H54 (cell line): ENCODE results near the gene CEBPG.
A peak's percentile ranks its signal among the peaks of the same experiment; 100 is the strongest.

Experiments
- DNase-seq: peaks from one replicate; pipeline ENCODE4 v3.0.0; 2011; ENCODE audit warnings: low spot score, mixed read lengths; ENCODE audit not compliant: insufficient read length
- FAIRE-seq: peaks from 3 replicates; lab custom pipeline; 2011; peaks lifted over from hg19 to GRCh38; lab: Jason Lieb, UNC
- POLR2A ChIP-seq: IDR thresholded peaks from 2 replicates; pipeline ENCODE4 v1.6.1; 2011; ENCODE audit warnings: low read depth, mild to moderate bottlenecking, low read length

CEBPG gene

DNA sequence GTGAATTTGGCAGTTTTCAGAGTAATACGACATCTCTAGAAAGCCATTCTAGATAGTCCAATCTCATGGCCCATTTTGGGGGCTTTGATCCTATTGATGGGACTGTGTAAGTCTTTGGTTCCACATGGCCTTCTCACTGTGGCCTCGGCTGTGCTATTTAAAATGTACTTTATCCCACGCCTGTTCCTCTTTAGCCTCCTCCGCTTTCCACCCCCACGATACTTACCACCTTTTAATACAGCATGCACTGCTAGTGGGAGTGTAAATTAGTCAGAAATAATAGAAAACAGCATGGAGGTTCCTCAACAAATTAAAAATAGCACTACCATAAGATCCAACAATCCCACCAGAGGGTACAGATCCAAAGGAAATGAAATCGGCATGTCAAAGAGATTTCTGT, 28.3 kb upstream of the CEBPG start:
- FAIRE-seq (no peak), DNase-seq (no peak)
- no peak for TF ChIP-seq POLR2A

DNA sequence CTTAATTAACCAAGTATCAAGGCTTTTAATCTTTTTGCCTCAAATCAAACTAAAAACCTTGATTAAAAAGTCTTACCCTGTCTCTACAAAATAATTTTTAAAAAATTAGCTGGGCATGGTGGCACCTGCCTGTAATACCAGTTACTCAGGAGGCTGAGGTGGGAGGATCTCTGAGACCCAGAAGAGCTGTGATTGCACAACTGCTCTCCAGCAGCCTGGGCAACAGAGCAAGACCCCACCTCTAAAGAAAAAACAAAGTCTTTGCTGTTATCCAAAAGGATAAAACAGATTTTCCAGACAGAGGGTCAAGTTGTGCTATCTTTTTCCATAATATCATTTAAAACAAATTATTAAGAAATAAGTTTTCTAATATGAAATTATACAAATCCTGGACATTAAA, 26.8 kb upstream of the CEBPG start:
- DNase-seq (no peak), FAIRE-seq (no peak)
- no peak for TF ChIP-seq POLR2A

DNA sequence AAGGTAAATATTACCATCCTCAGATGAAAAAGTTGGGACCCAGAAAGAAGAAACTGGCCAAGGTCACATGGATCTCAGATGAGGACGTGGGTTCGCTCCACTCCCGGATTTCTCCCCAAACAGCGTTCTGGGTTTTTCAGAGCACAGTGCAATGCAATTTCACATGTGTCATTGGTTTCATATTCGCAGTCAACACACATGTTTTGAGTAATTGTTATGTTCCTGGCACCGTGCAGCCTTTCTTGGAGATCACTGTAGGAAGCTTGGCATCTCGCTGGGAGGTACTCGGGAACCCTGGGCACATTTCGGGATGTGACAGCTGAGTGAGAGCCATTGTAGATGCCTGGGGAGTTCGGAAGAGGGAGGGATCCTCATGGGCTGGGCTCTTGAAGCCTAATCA, 26.2 kb upstream of the CEBPG start:
- FAIRE-seq, result no peak
- no peak for DNase-seq
- TF ChIP-seq POLR2A, result no peak

DNA sequence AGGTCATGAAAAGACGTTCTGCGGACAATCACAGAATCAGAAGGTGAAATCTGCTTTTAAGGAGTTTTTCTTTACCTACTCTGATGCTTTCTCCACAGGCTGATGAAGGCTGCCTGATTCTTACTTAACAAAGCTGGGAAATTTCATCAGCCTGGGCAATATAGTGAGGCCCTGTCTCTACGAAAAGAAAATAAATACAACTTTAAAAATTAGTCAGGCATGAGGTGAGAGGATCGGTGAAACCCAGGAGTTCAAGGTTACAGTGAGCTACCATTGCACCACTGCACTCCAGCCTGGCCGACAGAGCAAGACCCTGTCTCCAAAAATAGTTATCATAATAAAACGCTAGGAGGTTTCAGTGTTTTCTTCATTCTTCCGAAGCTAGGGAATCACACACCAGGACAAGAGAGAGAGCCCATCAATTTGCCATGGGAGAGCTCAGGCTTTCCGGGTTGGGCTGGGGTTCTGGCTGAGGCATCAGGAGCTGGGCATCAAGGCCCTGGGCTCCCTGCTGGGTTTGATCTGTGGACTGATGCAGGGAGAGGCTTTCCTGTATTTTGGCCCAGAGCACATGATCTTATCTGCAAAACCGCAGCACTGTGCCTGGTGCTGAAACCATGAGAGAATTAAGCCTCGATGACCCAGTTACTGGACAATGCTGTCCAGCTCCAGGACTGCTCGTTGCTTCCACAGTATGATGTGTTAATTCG, 25.1 kb upstream of the CEBPG start:
- no peak for TF ChIP-seq POLR2A
- DNase-seq, result peak; percentile 49
- peak; percentile 53 for FAIRE-seq

DNA sequence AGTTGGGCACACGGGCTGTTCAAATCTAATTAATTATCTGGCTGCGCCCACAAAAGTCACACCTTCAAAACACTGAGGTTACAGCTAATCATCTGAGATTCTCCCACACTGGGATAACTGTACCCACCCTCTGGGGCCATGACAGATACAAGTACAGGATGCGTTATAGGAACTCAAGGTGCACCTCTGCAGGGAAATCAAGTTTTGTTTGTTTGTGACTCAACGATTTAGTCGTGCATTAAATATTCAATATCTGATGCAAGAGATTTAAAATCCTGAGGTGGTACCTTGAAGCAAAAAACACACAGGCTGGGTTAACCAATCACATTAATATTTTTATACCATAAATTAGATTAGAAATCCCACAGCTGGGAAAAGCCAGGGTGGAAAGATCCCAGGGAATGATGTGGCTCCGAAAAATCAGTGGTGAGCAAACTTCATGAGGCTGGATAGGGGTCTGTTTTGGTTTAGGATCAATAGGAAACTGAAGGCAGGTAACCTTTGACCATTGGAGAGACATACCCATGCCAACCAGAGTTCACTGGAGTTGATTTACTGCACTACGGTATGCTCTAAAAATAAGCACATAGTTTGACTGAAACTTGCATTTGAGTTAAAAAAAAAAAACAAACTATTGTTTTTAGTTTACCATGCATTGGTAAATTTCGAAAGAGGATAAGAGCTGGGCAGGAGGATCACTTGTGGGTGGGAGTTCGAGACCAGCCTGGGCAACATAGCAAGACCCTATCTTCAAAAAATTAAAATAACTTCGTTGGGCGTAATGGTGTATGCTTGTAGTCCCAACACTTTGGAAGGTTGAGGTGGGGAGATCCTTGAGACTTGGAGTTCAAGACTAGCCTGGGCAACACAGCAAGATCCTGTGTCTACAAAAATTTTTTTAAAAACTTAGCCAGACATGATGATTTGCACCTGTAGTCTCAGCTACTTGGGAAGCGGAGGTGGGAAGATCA, 23.9 kb upstream of the CEBPG start:
- FAIRE-seq, result no peak
- no peak for DNase-seq
- TF ChIP-seq POLR2A, result no peak

DNA sequence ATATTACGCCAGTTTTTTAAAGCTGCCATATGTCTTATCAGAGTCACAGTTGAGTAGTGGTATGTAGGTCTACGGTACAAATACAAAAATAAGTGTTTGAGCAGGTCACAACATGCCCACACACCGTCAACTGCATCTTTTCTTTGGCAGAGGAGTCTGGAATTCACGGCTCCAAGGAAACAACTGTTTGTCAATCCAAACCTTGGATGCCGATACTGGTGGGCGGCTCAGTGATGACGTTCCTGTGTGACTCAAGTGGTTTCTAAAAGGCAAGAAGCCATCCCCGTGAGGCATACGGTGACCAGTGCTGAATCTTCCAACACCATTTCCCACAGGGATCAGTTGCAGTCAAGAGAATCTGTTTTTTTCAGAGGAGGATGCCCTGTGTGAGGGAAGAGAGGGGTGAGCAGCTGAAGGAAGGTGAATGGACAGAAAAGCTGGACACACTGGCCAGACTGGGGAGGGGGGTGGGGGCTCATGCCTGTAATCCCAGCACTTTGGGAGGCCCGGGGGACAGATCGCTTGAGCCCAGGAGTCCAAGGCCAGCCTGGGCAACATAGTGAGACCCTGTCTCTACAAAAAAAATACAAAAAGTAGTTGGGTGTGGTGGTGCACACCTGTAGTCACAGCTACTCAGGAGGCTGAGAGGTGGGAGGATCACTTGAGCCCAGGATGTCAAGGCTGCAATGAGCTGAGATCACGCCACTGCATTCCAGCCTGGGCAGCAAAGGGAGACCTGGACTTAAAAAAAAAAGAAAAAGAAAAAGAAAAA, 22.8 kb upstream of the CEBPG start:
- no peak for TF ChIP-seq POLR2A

DNA sequence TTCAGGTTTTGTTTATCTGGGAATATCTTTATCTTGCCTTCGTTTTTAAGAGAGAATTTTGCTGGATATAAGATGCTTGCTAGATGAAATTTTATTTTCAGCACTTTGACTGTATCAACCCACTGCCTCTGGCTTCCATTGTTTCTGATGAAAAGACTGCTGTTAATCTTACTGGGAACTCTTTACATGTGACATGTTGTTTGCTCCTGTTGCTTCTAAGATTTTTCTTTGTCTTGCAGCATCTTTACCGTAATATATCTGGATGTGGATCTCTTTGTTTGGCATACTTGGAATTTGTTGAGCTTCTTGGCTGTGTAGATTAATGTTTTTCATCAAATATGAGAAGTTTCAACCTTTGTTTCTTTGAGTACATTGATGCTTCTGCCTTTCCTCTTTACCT, 18.0 kb upstream of the CEBPG start:
- no peak for FAIRE-seq
- no peak for TF ChIP-seq POLR2A
- no peak for DNase-seq

More for the DNA sequence above, 22.8 kb upstream of the CEBPG start:
- no peak for FAIRE-seq
- DNase-seq, result no peak

DNA sequence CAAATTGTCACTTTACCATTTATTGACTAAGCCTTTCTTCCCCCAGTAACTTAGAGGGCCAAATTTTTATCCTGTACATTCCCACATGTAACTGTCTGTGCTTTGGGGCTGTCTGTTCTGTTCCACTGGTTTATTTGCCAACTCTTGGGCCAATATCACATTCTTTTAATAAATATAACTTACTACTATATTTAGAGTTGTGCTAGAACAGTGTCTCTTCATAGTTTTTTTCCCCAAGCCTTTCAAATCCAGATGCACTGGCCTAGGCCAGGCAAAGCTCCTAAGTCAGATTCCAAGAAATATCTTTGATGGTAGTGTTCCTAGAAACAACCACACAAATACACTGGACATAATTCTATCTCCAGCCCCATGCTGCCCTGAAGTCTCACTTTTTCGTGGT, 16.0 kb upstream of the CEBPG start:
- DNase-seq (no peak), FAIRE-seq (no peak)
- no peak for TF ChIP-seq POLR2A

DNA sequence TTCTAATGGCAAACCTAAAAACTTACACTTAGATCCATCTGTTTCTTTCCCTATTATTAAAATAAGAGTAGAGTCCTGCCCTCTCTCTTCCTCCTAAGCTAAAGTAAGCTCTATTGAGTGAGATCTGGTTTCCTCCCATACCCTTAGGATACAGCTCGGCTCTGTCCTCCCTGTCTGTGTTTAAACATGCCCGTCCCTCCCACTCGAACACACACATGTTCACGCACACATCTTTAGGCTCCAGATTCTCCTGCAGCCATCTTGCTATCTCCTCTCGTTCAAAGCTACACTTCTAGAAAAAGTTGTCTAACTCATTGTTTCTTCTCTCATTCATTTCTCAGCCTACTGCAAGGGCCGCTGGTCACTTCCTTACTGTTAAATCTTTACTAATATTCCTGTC, 15.1 kb upstream of the CEBPG start:
- no peak for DNase-seq
- TF ChIP-seq POLR2A, result no peak
- no peak for FAIRE-seq

DNA sequence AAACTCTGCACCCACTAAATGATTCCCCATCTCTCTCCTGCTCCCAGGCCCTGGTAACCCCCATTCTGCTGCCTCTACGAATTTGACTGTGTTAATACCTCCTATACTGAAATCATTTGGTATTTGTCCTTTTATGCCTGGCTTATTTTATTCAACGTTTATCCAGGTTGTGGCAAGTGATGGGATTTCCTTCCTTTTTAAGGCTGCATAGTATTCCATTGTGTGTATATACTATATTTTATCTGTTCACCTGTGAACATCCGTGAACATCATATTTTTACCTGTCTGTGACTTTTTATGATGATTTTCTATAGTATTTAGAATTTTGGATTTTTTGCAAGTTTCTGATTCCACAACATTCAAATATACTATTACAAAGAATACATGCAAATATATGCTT, 13.9 kb upstream of the CEBPG start:
- DNase-seq (no peak), FAIRE-seq (no peak)
- TF ChIP-seq POLR2A, result no peak

DNA sequence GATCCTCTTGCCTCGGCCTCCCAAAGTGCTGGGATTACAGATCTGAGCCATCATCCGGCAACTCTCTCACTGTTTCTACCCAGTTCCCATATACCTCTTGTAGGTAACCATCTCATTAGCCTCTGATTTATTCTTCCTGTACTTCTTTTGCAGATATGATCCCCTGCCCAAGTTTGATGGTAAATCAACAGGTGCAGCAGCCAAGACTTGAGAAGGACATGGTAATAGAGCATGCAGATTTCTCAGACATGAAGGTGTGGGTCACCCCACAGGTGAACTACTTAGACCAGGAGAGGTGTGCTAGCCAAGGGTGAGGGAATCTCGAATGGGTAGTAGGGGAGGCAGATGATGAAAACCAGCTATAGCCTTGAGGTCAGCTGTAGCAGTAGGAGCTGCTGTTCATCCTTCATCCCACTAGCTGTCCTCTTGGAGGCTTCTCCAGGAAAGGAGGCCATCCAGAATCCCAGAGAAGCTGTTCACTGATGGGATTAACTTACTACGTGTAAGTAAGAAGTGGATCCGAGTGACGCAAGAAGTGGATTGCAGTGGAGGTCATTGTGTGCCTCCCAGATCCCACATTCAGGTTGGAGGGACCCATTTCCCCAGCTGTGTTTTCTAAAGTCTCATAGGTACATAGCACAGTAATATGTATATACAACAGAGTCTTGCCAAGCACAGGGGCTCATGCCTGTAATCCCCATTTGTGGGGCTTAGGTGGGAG, 10.8 kb upstream of the CEBPG start:
- DNase-seq, result no peak
- no peak for FAIRE-seq
- no peak for TF ChIP-seq POLR2A

DNA sequence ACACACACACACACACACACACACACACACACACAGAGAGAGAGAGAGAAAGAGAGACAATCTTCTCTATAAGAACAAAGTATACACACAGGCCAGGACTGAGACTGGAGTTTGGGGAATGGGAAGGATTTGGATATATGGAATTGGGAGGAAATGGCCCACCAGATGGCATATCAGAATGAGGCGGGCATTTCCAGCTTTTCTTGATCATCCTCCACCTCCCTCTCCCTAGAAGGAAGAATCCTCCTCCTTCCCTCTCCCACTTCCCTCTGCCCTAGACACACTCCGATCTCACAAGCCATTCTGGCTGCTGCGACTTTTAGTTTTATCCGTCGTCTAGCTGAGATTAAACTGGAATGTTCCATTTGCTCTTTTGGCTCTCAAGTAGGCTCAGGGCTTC, 10.0 kb upstream of the CEBPG start:
- no peak for FAIRE-seq

DNA sequence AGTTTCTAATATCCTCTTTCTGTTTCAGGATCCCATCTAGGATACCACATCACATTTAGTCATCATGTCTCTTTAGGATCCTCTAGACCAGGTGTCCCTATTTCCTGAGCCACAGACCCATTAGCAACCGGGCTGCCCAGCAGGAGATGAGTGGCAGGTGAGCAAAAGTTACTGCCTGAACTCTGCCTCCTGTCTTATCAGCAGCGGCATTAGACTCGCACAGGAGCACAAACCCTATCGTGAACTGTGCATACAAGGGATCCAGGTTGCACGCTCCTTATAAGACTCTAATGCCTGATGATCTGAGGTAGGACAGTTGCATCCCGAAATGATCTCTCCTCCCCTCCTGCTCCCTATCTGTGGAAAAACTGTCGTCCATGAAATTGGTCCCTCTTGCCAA, 7.8 kb upstream of the CEBPG start:
- FAIRE-seq (no peak), DNase-seq (no peak)
- no peak for TF ChIP-seq POLR2A

More for the DNA sequence above, 10.0 kb upstream of the CEBPG start:
- no peak for DNase-seq
- TF ChIP-seq POLR2A, result no peak

DNA sequence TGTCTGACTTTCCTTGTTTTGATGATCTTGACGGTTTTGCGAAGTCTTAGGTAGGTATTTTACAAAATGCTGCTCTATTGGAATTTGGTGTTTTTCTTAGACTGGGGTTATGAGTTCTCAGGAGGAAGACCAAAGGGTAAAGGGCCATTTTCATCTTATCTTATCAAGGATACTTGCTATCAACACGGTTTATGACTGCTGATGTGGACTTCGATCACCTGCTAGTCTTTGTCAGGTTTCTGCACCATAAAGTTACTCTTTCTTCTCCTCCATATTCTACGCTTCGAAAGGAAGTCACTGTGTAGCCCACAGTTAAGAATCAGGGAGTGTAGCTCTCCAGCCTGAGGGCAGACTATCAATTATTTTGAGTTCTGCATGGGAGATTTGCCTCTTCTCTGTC, 7.4 kb upstream of the CEBPG start:
- TF ChIP-seq POLR2A, result no peak
- DNase-seq, result no peak
- FAIRE-seq, result no peak
